HEK293T (cell line): ENCODE results near the gene OR2G2.

Source experiments
- CTCF ChIA-PET: fragments of 350-600 bp; formaldehyde crosslinking; extraction: SDS; loops from one replicate; lab custom pipeline; 2021; ENCODE audit warnings: antibody characterized with exemption, inconsistent platforms; lab: Yijun Ruan, JAX
- POLR2A ChIA-PET: fragments of 350-600 bp; formaldehyde crosslinking; extraction: SDS; loops from one replicate; lab custom pipeline; 2020; ENCODE audit warnings: antibody characterized with exemption, inconsistent platforms; lab: Yijun Ruan, JAX
- DNase-seq: peaks from one replicate; pipeline ENCODE4 v3.0.0; 2012; ENCODE audit warnings: mixed read lengths; ENCODE audit errors: extremely low spot score
- ARNT ChIP-seq: fragments of 450-650 bp; IDR thresholded peaks from 2 replicates; pipeline ENCODE4 v1.6.1; 2017; ENCODE audit warnings: mild to moderate bottlenecking
- BHLHE40 ChIP-seq: fragments of 450-650 bp; IDR thresholded peaks from 2 replicates; pipeline ENCODE4 v1.6.1; 2016; ENCODE audit warnings: mild to moderate bottlenecking, moderate library complexity, borderline replicate concordance
- CTBP1 ChIP-seq: fragments of 450-650 bp; IDR thresholded peaks from 2 replicates; pipeline ENCODE4 v1.6.1; 2016; ENCODE audit warnings: borderline replicate concordance
- ELF4 ChIP-seq: fragments of 450-650 bp; IDR thresholded peaks from 2 replicates; pipeline ENCODE4 v1.6.1; 2017; ENCODE audit warnings: antibody characterized with exemption
- FOXA1 ChIP-seq: fragments of 450-650 bp; IDR thresholded peaks from 2 replicates; pipeline ENCODE4 v1.6.1; 2016; ENCODE audit warnings: mild to moderate bottlenecking
- FOXK2 ChIP-seq: fragments of 450-650 bp; IDR thresholded peaks from 2 replicates; pipeline ENCODE4 v1.6.1; 2016; ENCODE audit warnings: mild to moderate bottlenecking
- FOXM1 ChIP-seq: fragments of 450-650 bp; IDR thresholded peaks from 2 replicates; pipeline ENCODE4 v1.6.1; 2017; ENCODE audit warnings: mild to moderate bottlenecking, borderline replicate concordance
- HDGF ChIP-seq: fragments of 450-650 bp; IDR thresholded peaks from 2 replicates; pipeline ENCODE4 v1.6.1; 2017; ENCODE audit warnings: antibody characterized with exemption, borderline replicate concordance
- L3MBTL2 ChIP-seq: fragments of 450-650 bp; conservative IDR thresholded peaks from 2 replicates; pipeline ENCODE4 v1.6.1; 2016; ENCODE audit warnings: mild to moderate bottlenecking
- LEF1 ChIP-seq: fragments of 450-650 bp; IDR thresholded peaks from 2 replicates; pipeline ENCODE4 v1.6.1; 2017; ENCODE audit warnings: mild to moderate bottlenecking, borderline replicate concordance
- NFRKB ChIP-seq: fragments of 450-650 bp; IDR thresholded peaks from 2 replicates; pipeline ENCODE4 v1.6.1; 2016; ENCODE audit warnings: mild to moderate bottlenecking, moderate library complexity
- SP1 ChIP-seq: fragments of 450-650 bp; IDR thresholded peaks from 2 replicates; pipeline ENCODE4 v1.6.1; 2017
- SUZ12 ChIP-seq: fragments of 450-650 bp; IDR thresholded peaks from 2 replicates; pipeline ENCODE4 v1.6.1; 2016; ENCODE audit warnings: mild to moderate bottlenecking
- TARDBP ChIP-seq: fragments of 450-650 bp; IDR thresholded peaks from 2 replicates; pipeline ENCODE4 v1.6.1; 2016
- ZNF384 ChIP-seq: fragments of 450-650 bp; IDR thresholded peaks from 2 replicates; pipeline ENCODE4 v1.6.1; 2016
- TF ChIP-seq, protein P1 (sequence below): fragments of 450-650 bp; IDR thresholded peaks from 2 replicates; pipeline ENCODE4 v1.6.1; 2016

OR2G2 gene

DNA sequence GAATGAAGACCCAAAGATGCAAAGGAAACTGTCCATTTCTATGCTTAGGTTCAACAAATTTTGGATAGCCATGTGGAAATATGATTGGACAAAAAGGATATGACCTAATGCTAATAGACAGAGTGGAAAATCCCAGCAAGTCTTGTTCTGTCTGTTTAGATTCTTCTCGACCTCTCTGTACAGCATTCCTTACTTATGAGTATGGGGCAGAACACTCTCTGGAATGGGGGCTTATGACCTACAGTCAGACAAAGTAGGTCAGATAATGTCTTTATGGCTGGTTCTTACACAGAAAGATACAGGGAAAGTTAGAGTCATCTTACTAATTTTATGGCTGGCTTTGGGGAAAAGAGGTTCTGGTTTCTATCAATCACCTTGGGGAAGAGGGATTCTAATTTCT lies 36.4 kb upstream of the OR2G2 start:
- CTCF ChIA-PET: no interaction called here
- no peak for TF ChIP-seq HDGF
- TF ChIP-seq, protein P1, sequence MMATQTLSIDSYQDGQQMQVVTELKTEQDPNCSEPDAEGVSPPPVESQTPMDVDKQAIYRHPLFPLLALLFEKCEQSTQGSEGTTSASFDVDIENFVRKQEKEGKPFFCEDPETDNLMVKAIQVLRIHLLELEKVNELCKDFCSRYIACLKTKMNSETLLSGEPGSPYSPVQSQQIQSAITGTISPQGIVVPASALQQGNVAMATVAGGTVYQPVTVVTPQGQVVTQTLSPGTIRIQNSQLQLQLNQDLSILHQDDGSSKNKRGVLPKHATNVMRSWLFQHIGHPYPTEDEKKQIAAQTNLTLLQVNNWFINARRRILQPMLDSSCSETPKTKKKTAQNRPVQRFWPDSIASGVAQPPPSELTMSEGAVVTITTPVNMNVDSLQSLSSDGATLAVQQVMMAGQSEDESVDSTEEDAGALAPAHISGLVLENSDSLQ: no peak
- TF ChIP-seq BHLHE40: no peak
- no peak for TF ChIP-seq FOXA1
- no peak for TF ChIP-seq FOXM1
- no peak for TF ChIP-seq SUZ12
- TF ChIP-seq L3MBTL2: no peak
- no peak for TF ChIP-seq ARNT
- TF ChIP-seq LEF1: no peak
- no peak for TF ChIP-seq CTBP1
- no peak for TF ChIP-seq TARDBP
- TF ChIP-seq FOXK2: no peak
- no peak for TF ChIP-seq NFRKB
- TF ChIP-seq ZNF384: no peak
- TF ChIP-seq SP1: no peak
- TF ChIP-seq ELF4: no peak
- POLR2A ChIA-PET: no interaction called here
- no peak for DNase-seq

DNA sequence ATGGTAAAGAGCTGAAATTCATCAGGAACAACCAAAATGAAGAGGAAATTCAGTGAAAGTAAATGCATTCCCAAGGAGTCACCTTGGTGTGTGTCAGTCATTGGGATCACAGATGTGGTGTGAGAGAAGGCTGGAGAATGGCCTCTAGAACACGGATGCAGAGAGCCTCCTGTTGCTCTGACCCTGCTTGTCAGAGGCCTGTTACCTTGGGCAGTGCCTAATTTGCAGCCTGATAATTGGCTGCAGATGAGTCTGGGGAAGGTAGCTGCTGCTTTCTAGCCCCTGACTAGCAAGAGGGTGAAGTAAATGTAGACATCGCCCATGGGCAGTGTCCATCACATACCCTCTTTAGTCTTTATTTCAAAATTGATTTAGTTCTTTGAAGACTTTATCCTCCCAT lies 35.9 kb upstream of the OR2G2 start:
- ChIA-PET CTCF (no interaction called here), POLR2A (no interaction called here)
- TF ChIP-seq ZNF384: no peak
- TF ChIP-seq BHLHE40: no peak
- TF ChIP-seq, protein P1: no peak
- TF ChIP-seq SP1: no peak
- TF ChIP-seq ELF4: no peak
- TF ChIP-seq NFRKB: no peak
- no peak for TF ChIP-seq L3MBTL2
- no peak for TF ChIP-seq FOXK2
- no peak for TF ChIP-seq CTBP1
- TF ChIP-seq SUZ12: no peak
- TF ChIP-seq FOXA1: no peak
- TF ChIP-seq FOXM1: no peak
- no peak for TF ChIP-seq ARNT
- TF ChIP-seq LEF1: no peak
- TF ChIP-seq HDGF: no peak
- no peak for TF ChIP-seq TARDBP
- DNase-seq: no peak

DNA sequence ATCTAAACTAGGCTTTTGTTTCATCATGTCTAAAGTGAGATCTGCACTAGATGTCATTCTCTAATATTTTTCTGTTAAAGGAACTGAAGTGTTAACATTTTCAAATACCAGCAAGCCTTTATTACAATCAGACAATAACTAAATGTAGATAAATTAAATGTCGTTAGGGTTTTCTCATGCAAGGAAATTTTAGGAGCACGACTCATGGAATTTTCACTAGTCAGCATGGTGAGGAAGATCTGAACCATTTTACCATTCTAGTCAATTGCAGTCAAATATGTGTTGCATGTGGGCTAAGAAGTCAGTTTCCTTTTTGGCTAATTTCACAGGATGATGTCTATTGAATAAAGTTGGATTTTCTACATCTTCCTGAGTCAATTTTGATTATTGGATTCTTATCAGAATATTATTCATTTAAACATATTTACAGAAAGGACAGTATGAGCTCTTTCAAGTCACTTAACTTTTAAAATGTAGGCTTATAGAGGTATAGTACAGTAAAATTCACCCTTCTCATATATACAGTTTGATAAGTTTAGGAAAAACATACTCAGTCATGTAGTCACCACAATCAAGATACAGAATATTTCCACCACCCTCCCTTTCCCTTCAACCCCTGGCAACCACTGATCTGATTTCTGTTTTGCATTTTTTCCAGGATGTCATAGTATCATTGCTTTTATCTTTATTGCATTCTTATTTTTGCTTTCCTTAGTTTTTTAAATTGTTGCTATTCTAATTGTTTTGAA lies 30.1 kb upstream of the OR2G2 start:
- DNase-seq: no peak
- TF ChIP-seq ELF4 (no peak), CTBP1 (no peak), TARDBP (no peak), FOXA1 (no peak), SUZ12 (no peak)
- TF ChIP-seq, protein P1: no peak
- ChIA-PET CTCF (no interaction called here), POLR2A (no interaction called here)

DNA sequence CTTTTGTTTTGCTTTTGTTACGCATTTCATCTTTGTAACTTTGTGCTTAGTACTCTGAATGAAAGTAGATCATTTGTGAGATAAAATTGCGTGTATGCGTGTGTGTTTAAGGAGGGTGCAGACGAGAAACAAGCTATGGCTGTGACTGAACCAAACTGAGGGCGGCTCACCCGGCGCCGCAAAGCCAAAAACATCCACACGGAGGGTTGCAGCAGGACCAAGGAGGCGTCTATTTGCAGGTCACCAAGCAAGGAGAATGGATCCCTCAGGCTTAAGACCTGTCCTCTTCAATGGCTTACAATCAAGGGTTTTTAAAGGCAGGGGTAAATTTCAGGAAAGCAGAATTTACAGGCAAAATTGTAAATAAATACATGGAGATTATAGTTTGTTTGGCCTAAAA lies 26.4 kb upstream of the OR2G2 start:
- POLR2A ChIA-PET: no interaction called here
- no peak for DNase-seq
- CTCF ChIA-PET: no interaction called here
- TF ChIP-seq ZNF384 (no peak), FOXK2 (no peak), LEF1 (no peak), ARNT (no peak), ELF4 (no peak), SP1 (no peak), CTBP1 (no peak), HDGF (no peak), FOXA1 (no peak), TARDBP (no peak), FOXM1 (no peak), BHLHE40 (no peak), SUZ12 (no peak), NFRKB (no peak), L3MBTL2 (no peak)
- TF ChIP-seq, protein P1: no peak

DNA sequence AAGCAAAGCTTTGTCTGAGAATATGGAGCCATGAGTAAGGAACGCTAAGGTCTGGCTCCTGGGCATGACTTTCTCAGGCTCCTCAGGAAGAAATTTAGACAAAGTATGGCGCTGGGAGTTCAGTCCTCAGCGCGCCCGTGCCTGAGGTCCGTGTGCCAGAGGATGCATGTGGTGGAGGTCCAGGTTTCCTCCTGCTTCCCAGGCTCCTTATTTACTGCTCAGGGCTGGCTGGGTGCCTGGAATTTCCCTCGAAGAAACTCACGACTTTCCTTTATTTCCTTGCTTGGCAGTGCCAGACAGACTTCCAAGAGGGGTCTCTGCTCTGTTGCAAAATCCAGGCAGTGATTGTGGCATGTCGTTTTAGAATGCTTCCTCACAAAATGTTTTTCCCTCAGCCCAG lies 26.0 kb upstream of the OR2G2 start:
- ChIA-PET POLR2A (no interaction called here), CTCF (no interaction called here)
- no peak for DNase-seq
- no peak for TF ChIP-seq NFRKB
- TF ChIP-seq CTBP1: no peak
- no peak for TF ChIP-seq L3MBTL2
- no peak for TF ChIP-seq SUZ12
- no peak for TF ChIP-seq SP1
- TF ChIP-seq TARDBP: no peak
- no peak for TF ChIP-seq LEF1
- TF ChIP-seq ARNT: no peak
- no peak for TF ChIP-seq FOXA1
- TF ChIP-seq ELF4: no peak
- TF ChIP-seq FOXK2: no peak
- TF ChIP-seq ZNF384: no peak

DNA sequence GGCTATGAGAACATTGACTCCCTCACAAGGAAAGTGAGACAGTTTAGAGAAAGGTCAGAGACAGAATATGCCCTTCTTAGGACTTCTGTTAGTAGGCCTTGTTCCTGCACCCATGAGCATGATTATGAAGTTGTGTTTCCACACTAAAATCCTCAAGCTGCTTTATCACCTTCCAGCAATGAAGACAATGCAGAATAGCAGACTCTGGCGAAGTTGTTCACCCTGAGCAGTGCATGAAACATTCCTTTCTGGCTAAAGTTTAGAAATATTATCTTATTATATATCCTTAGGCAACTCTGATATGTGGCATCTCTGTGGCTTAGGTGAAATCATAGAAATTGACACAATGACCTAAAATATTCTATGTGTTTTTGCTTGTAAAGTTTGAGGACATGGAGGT lies 13.9 kb upstream of the OR2G2 start:
- POLR2A ChIA-PET: no interaction called here
- TF ChIP-seq ELF4 (no peak), SUZ12 (no peak), LEF1 (no peak), HDGF (no peak), NFRKB (no peak), L3MBTL2 (no peak), FOXM1 (no peak), FOXK2 (no peak), SP1 (no peak), BHLHE40 (no peak), TARDBP (no peak), ARNT (no peak), CTBP1 (no peak), FOXA1 (no peak), ZNF384 (no peak)
- TF ChIP-seq, protein P1: no peak
- CTCF ChIA-PET: no interaction called here
- no peak for DNase-seq
